Measurements from ENCODE around the gene VIPR1. TPM values are rescaled to one million over a fixed set of nuclear protein-coding genes. Genes with fewer than 3 reads are reported as not detected.

Gene VIPR1
- total RNA-seq, 1 experiment from 2014 or later: not detected

- no peak for DNase-seq (ENCODE audit: extremely low read depth, low read depth)
Measured at GRCh38 chr3:42507761-42508335, 5.4 kb downstream of the VIPR1 start.

- DNase-seq (ENCODE audit: extremely low read depth, low read depth): no peak
Measured at GRCh38 chr3:42508562-42508961, 6.1 kb downstream of the VIPR1 start.

DNA sequence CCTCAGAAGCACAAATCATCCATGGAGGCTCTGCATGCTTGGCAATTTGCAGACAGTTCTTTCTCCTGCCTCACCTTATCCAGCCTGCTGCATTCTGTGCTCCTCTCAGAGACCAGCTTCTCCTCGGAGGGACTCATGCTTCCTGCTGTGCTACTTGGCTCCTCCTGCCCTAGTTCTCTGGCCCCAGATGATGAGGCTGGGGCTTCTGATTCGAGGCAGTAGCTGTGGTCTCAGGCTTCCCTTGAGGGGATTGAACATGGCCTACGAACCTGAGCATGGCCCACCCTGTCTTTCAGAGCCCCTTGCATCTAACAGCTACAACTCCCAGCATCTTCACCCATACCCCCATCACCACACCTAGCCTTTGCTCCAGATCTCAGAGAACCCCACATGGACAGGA lies 6.7 kb downstream of the VIPR1 start:
- no peak for DNase-seq (ENCODE audit: extremely low read depth, low read depth)

DNA sequence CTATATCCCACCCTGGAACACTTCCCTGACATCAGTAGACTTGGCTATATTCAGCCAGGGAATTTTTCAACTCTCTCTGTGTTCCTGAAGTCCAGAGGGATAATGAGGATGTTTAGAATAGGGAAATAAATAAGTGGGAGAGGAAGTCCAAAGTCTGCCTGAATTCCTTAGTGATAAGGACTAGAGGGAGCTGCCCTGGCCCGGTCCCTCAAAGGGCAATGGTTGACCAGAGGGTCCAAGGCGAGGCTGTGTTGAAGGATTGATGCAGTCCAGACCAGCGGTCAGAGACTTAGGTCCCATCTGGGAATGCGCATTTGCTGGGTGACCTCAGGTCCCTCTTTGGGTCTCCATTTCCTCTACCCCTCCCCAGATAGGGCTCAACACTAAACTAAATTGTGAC lies 7.9 kb downstream of the VIPR1 start:
- DNase-seq (ENCODE audit: extremely low read depth, low read depth): no peak

GRCh38 chr3:42511201-42511600 lies 8.8 kb downstream of the VIPR1 start:
- DNase-seq (ENCODE audit: extremely low read depth, low read depth): no peak

DNA sequence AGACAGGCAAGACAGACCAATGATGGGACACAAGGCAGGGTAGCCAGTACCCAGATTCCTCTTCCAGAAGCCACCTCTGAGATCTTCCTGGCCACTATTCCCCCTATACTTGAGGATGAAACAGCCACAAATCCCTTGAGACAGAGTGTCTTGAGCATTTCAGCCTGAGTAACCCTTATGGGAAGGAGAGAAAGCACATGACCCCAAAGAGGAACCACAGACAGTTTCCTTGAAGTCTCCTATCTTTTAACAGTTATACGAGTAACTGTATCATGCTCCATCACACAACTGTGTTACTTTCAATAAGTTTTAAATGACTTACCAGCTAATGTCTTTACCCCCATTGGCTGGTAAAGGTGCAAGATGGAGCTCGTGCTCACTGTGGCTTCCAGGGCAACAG lies 9.3 kb downstream of the VIPR1 start:
- DNase-seq (ENCODE audit: extremely low read depth, low read depth): no peak

DNA sequence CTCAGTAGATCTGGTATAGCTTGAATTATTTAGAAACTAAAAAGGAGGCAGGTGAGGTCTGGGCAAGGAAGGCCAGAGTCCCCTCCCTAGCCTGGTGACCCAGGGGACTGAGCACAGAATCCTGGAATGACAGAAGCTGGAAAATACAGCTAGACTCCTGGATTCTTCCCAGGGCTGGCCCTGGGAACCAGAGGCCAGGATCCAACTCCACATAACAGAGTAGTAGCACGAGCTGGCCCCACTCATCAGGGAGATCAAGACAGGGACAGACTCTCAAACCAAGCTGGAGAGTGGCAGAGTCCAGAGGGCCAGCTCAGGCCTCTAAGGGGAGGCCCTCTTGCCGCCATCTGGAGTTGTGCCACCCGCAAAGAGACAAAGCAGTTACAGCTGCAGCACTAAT lies 10.7 kb downstream of the VIPR1 start:
- no peak for DNase-seq (ENCODE audit: extremely low read depth, low read depth)

DNA sequence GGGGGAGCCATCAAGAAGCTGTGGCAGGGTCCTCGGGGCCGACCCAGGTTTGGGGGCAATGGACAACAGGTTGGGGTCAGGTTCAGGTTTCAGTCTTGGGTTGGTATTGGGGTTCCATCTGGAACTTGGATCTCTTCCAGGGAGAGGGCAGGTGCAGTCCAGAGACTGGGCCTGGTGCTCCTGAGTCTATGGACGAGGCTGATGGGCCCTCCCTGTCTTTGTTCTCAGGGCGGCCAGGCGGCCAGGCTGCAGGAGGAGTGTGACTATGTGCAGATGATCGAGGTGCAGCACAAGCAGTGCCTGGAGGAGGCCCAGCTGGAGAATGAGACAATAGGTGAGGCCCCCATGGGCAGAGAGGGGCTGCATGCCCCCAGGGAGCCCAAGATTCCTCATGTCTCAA lies 11.1 kb downstream of the VIPR1 start:
- no peak for DNase-seq (ENCODE audit: extremely low read depth, low read depth)

- no peak for DNase-seq (ENCODE audit: extremely low read depth, low read depth)
Measured at GRCh38 chr3:42514876-42515275, 12.4 kb downstream of the VIPR1 start.

- DNase-seq (ENCODE audit: extremely low read depth, low read depth): no peak
Measured at GRCh38 chr3:42515391-42515916, 13.0 kb downstream of the VIPR1 start.

DNA sequence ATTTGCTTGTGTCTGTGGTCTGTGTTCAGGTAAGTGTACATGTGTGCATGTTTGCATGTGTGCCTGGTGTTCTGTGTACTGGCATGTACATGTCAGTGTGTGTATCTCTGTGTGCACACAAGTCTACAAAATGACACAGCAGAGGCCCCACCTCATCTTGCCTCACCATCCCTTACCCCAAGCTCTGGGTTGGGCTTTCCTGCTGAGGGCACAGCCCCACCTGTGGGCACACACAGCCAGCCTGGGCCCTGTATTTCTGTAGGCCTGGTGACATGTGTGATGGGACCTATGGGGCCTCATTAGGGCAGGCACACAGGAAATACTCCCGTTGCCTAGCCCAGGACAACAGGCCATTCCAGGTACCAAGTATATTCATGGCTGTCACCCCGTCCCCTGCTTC lies 13.5 kb downstream of the VIPR1 start:
- DNase-seq (ENCODE audit: extremely low read depth, low read depth): no peak

GRCh38 chr3:42516443-42516842 lies 14.0 kb downstream of the VIPR1 start:
- no peak for DNase-seq (ENCODE audit: extremely low read depth, low read depth)

DNA sequence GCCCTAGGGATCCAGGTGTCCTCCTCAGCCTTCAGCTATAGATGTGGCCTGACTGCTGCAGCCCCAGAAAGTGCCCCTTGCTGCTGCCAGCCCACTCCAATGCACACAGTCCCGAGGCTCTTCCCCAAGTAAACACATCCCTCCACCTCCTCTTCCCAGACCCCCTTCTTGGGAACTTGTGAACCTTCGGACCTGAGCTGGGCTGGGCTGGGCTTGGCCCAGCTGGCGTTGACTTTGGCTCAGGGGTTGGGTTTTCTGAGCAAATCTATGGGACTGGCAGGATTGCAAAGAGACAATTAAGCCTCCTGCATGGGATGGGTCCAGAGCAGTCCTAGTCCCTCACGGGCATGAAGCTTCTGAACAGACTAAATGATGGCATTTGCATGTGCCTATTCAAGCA lies 14.7 kb downstream of the VIPR1 start:
- no peak for DNase-seq (ENCODE audit: extremely low read depth, low read depth)

DNA sequence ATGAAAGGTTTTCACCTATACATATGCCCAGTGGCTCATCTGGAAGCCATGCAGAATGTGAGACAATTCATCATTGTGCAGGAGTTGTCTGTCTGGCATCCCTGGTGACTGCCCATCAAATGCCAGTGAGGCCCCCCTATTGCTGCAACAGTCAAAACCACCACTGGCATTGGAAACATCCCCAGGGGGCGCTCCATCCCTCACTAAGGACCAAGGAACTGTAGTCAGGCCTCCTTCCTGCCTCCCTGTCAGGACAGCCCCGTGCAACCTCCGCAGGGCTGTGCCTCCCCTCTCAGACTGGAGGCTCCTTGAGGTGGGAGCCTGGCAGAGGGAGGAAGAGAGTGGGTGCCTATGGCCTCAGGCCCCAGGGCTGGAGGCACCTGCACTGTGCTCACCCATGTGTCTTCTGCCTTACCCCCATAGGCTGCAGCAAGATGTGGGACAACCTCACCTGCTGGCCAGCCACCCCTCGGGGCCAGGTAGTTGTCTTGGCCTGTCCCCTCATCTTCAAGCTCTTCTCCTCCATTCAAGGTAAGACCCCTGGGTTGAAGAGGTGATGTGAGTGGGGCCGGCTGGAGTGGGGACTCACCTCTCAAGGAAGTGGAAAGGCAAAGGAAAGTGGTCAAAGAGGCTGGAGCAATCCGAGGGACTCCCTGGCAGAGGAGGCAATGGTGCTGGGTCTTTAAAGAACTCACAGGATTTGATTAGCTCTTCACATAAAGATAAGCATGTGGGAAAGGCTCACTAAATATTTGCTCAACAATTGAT lies 16.5 kb downstream of the VIPR1 start:
- no peak for DNase-seq (ENCODE audit: extremely low read depth, low read depth)

DNA sequence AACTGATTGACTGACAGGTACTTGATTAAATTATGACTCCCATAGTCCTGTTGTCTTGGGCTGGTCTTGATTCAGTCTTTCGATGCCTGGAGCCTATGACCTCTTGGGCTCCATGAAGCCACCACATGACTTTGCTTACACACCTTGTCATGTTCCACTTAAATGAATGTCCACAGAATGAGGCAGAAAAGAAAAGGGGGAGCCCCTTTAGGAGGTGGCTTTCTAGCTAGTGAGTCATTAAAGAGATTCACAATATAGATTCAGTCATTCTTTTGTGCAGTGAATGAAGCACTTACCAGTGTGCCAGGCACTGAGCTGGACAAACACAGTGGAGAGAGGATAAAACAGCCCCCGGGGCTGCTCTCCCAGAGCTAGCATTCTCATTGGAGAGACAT lies 17.1 kb downstream of the VIPR1 start:
- DNase-seq (ENCODE audit: extremely low read depth, low read depth): no peak

DNA sequence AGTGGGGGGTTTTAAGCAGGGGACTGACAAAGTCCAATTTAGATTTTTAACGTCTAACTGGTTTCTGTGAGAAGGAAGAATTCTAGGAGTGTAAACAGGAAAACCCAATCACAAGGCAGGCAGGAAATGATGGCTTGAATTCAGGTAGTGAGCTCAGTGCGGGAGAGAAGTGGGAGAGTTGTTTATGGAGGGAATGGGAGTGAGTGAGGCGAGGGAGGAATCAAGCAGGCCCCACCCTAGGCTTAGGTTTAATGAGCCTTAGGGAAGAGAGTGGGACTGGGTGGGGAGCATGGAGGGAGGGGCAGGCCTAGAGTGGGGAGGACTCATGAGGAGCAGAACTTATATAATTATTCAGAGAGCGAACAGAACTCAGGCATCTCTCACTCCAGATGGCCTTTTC lies 17.9 kb downstream of the VIPR1 start:
- DNase-seq (ENCODE audit: extremely low read depth, low read depth): no peak

GRCh38 chr3:42520906-42521305 lies 18.5 kb downstream of the VIPR1 start:
- no peak for DNase-seq (ENCODE audit: extremely low read depth, low read depth)

DNA sequence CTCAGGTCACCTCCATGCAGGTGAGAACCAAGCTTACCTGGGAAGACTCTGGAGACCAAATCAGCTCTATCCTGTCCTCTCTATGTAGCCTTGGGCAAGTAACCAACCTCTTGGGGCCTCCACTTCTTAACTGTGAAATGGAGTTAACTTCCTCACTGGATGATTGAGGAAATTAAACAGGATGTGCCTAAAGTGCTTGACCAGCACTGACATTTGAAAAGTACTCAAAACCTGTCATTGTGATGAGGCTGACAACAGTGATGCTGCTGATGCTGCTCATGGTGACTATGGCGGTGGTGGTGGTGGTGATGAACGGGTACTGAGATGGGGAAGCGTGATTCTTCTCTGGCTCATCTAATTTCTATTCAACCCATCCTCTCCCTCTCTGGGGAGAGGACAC lies 22.3 kb downstream of the VIPR1 start:
- no peak for DNase-seq (ENCODE audit: extremely low read depth, low read depth)

DNA sequence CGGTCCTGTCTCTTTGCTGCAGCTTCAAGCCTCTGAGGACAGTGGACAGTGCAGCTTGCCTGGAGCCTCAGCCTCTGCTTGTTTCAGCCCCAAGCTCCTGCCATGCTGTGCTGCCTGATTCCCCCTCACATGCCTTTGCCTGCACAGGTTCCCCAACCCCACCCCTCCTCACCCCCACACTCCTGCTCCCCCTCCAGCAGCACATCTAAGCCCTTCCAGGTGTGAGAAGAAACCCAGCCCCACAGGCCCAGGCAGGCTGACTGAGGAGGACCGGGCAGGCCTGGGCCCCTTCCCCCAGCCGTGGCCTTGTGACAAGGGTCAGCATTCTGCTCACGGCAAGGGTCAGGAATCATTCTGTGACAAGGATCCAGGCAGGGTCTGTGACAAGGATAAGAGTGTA lies 22.8 kb downstream of the VIPR1 start:
- no peak for DNase-seq (ENCODE audit: extremely low read depth, low read depth)

DNA sequence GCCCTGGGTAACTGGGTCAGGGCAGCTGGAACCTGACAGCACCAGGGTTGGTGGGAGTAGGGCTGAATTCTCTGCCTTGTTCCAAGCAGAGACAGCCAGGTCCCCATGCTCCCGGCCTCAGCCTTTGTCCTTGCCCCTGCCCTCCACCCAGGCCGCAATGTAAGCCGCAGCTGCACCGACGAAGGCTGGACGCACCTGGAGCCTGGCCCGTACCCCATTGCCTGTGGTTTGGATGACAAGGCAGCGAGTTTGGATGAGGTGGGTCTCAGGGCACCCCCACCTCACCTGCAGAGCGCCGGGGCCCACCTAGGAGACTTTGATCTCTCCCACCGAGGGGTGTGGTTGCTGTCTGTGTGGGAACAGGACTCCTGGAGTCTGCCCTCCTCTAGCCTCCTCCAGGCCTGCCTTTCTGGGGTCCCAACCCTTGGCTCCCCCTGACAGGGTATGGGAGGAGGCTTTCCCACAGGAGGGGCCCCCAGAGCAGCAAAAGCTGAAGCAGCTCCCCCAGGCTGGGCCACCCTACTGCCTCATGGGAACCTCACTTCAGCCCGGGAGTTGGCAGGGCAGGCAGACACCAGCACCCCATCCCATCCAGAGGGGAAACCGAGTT lies 23.4 kb downstream of the VIPR1 start:
- no peak for DNase-seq (ENCODE audit: extremely low read depth, low read depth)

- no peak for DNase-seq (ENCODE audit: extremely low read depth, low read depth)
Measured at GRCh38 chr3:42526616-42527367, 24.3 kb downstream of the VIPR1 start.
